MM.1S (cell line): ENCODE data around the gene MBTPS1.

Experiments used
- EZH2 ChIP-seq: fragments of 300-600 bp; sonication (generic); optimal IDR thresholded peaks from 2 replicates; pipeline ENCODE3; 2017; ENCODE audit warnings: low read depth, mild to moderate bottlenecking, antibody characterized with exemption, low read length, mixed read lengths
- EZH2phosphoT487 ChIP-seq: fragments of 300-600 bp; sonication (generic); IDR thresholded peaks from 2 replicates; pipeline ENCODE4 v1.6.1; 2018; ENCODE audit warnings: antibody characterized with exemption, low read length
- TF ChIP-seq, protein P1 (sequence below): fragments of 300-600 bp; sonication (generic); IDR thresholded peaks from 2 replicates; pipeline ENCODE4 v1.5.1; 2016; ENCODE audit warnings: antibody characterized with exemption, low read length, mixed read lengths

DNA sequence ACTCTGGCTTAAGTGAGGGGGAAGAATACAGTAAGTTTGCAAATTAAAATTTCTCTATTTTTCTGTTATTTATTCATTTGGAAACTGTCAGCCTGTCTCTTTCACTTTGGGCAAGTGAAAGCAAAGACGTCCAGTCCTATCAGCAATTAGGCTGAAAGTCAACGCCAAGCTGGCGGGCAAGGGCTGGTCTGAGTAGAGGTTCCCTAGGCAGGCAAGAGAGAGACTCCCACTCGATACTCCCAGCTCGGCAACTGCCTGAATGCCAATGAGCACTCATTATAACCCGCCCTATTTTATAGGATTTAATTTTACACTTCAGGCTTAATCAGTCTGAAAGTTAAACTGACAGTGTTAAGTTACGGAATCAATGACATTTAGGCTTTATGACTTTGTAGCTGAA is 59.8 kb downstream of the MBTPS1 start:
- TF ChIP-seq, protein P1, sequence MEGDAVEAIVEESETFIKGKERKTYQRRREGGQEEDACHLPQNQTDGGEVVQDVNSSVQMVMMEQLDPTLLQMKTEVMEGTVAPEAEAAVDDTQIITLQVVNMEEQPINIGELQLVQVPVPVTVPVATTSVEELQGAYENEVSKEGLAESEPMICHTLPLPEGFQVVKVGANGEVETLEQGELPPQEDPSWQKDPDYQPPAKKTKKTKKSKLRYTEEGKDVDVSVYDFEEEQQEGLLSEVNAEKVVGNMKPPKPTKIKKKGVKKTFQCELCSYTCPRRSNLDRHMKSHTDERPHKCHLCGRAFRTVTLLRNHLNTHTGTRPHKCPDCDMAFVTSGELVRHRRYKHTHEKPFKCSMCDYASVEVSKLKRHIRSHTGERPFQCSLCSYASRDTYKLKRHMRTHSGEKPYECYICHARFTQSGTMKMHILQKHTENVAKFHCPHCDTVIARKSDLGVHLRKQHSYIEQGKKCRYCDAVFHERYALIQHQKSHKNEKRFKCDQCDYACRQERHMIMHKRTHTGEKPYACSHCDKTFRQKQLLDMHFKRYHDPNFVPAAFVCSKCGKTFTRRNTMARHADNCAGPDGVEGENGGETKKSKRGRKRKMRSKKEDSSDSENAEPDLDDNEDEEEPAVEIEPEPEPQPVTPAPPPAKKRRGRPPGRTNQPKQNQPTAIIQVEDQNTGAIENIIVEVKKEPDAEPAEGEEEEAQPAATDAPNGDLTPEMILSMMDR, result no peak
- TF ChIP-seq EZH2phosphoT487 (no peak), EZH2 (no peak)
